Measurements from ENCODE around the gene OTOP3.

- TF ChIP-seq PAX5 (IDR thresholded peaks at IDR 0.05; ENCODE audit: insufficient read depth, low read length, severe bottlenecking) (no peak), POLR2A (IDR thresholded peaks at IDR 0.05; ENCODE audit: low read depth, low read length) (no peak), POLR2AphosphoS5 (IDR thresholded peaks at IDR 0.05; ENCODE audit: low read depth, low read length) (no peak)
Measured at GRCh38 chr17:74949455-74950115, 13.9 kb downstream of the OTOP3 start.
